Esophagus muscularis mucosa (tissue), 4 donors: ENCODE measurements around the gene CDC6.

ENCODE experiments used
- EP300 ChIP-seq: sonication (generic); formaldehyde crosslinking; IDR thresholded peaks from one replicate; pipeline ENCODE4 v1.6.1; 2017; ENCODE audit warnings: antibody characterized with exemption
- POLR2A ChIP-seq: fragments of 450-650 bp; IDR thresholded peaks from one replicate; pipeline ENCODE4 v1.6.1; 2017; ENCODE audit warnings: antibody characterized with exemption, moderate library complexity, mild to moderate bottlenecking, low read depth
- POLR2AphosphoS5 ChIP-seq, 2 donors: sonication (generic); formaldehyde crosslinking; IDR thresholded peaks; one replicate each; pipeline ENCODE4 v1.6.1; 2017; ENCODE audit warnings: antibody characterized with exemption in 2 of 2
- TF ChIP-seq, protein P1 (sequence below), 3 experiments: fragments of 200-600 bp in 2 of 3; fragments of 450-650 bp in 1 of 3; sonication (generic) in 2 of 3; IDR thresholded peaks; one replicate each; pipeline ENCODE4 v1.5.1; 2017 to 2019; ENCODE audit warnings: antibody characterized with exemption in 3 of 3, mild to moderate bottlenecking in 2 of 3, moderate library complexity in 1 of 3

DNA sequence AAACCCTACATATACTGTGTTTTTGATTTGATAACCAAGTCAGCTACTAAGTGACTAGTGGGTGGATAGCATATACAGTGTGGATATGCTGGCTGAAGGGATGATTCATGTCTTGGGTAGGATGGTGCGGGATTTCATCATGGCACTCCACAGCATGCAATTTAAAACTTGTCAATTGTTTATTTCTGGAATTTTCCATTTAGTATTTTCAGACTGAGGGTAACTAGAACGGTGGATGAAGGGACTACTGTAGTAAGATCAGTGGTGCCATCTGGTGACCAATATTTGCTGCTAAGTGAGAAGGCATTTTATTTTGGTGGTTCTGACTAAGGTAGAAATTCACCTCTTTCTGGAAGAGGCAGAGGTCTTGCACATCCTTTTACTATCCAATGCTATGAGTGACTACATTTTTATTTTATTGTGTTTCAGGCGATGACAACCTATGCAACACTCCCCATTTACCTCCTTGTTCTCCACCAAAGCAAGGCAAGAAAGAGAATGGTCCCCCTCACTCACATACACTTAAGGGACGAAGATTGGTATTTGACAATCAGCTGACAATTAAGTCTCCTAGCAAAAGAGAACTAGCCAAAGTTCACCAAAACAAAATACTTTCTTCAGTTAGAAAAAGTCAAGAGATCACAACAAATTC lies 3.1 kb downstream of the CDC6 start:
- TF ChIP-seq POLR2A (no peak), POLR2AphosphoS5 (IDR thresholded peaks at IDR 0.05) (peak; percentile 9 to 23), EP300 (no peak)
- TF ChIP-seq, protein P1, sequence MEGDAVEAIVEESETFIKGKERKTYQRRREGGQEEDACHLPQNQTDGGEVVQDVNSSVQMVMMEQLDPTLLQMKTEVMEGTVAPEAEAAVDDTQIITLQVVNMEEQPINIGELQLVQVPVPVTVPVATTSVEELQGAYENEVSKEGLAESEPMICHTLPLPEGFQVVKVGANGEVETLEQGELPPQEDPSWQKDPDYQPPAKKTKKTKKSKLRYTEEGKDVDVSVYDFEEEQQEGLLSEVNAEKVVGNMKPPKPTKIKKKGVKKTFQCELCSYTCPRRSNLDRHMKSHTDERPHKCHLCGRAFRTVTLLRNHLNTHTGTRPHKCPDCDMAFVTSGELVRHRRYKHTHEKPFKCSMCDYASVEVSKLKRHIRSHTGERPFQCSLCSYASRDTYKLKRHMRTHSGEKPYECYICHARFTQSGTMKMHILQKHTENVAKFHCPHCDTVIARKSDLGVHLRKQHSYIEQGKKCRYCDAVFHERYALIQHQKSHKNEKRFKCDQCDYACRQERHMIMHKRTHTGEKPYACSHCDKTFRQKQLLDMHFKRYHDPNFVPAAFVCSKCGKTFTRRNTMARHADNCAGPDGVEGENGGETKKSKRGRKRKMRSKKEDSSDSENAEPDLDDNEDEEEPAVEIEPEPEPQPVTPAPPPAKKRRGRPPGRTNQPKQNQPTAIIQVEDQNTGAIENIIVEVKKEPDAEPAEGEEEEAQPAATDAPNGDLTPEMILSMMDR (IDR thresholded peaks at IDR 0.05): peak; percentile 66 to 68 (median 68)
